Mesodermal cell (in vitro differentiated cells): ENCODE data around the gene ARRB1.

Experiments used
- H3K27ac ChIP-seq: 2 replicates; pipeline ENCODE4 v1.7.0; 2013; ENCODE audit warnings: mild to moderate bottlenecking, low read depth, low read length, moderate library complexity; ENCODE audit not compliant: severe bottlenecking
- H3K36me3 ChIP-seq: 2 replicates; pipeline ENCODE4 v1.7.1; 2013; ENCODE audit warnings: mild to moderate bottlenecking, low read length, moderate library complexity; ENCODE audit not compliant: control insufficient read depth, insufficient read depth
- H3K4me1 ChIP-seq: one replicate; pipeline ENCODE4 v1.7.1; 2013; ENCODE audit warnings: mild to moderate bottlenecking, low read length; ENCODE audit not compliant: insufficient read depth, control insufficient read depth, poor library complexity, severe bottlenecking
- H3K4me3 ChIP-seq: 2 replicates; pipeline ENCODE4 v1.7.0; 2013; ENCODE audit warnings: low read length, control low read depth, mild to moderate bottlenecking; ENCODE audit not compliant: insufficient read depth, poor library complexity, severe bottlenecking; ENCODE audit errors: extremely low read depth
- H3K9me3 ChIP-seq: 2 replicates; pipeline ENCODE4 v1.7.1; 2013; ENCODE audit warnings: mild to moderate bottlenecking, low read length, moderate library complexity; ENCODE audit not compliant: control insufficient read depth
- WGBS, 2 experiments: methylation state at CpG; one replicate each; pipeline ENCODE4 v1.1.5; 2013; ENCODE audit warnings: missing lambda C conversion rate in 2 of 2; ENCODE audit not compliant: insufficient coverage in 2 of 2; 5-methylcytosine and 5-hydroxymethylcytosine counted together

The ARRB1 gene

GRCh38 chr11:75342966-75343870 is 8.2 kb downstream of the ARRB1 start:
- no peaks in the 10 kb centered on the region for H3K9me3 ChIP-seq
- peaks cover 73% of the 10 kb centered on the region for H3K4me1 ChIP-seq
- H3K4me3 ChIP-seq: no peak overlapping the region
- WGBS, 2 experiments: 80 to 84% methylated on average over 10 to 11 of the region's 12 CpGs
- H3K27ac ChIP-seq: peak overlapping the region; percentile 29
- H3K36me3 ChIP-seq: no peaks in the 10 kb centered on the region

DNA sequence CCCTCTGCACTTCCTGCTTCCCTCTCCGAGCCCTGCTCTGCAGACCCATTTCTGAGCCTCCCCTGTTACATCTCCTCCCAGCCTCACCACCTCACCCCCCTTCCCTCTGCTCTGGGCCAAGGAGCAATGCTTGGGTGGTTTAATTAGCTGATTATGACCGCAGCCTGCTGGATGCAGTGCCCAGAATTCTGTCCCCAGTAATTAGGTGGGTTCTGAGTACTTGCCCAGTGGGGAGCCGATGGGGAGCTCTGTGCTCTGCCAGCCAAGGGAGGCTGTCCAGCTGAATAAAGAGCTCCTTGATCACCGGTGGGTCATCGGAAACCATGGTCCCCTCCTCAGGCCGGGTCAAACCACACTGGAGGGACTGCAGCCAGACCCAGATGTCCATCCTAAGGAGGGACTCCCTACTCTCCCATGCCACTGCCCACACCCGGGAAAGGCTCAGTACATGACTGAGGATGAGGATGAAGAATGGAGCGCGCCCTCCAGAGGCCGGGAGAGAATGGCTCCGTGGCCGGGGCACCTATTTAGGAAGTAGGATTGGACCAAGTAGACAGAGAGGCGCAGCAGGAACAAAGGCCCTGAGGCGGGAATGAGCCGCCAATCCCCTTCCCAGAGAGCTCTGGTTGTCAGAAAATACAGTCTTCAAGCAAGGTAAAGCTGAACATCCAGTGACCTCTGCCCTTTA is 9.1 kb downstream of the ARRB1 start:
- Histone ChIP-seq H3K36me3 (no peaks in the 10 kb centered on the region), H3K9me3 (no peaks in the 10 kb centered on the region), H3K4me3 (no peak overlapping the region), H3K27ac (no peak overlapping the region), H3K4me1 (peaks cover 73% of the 10 kb centered on the region)
- 96 to 97% methylated on average over 13 to 14 of the region's 15 CpGs for WGBS, 2 experiments

DNA sequence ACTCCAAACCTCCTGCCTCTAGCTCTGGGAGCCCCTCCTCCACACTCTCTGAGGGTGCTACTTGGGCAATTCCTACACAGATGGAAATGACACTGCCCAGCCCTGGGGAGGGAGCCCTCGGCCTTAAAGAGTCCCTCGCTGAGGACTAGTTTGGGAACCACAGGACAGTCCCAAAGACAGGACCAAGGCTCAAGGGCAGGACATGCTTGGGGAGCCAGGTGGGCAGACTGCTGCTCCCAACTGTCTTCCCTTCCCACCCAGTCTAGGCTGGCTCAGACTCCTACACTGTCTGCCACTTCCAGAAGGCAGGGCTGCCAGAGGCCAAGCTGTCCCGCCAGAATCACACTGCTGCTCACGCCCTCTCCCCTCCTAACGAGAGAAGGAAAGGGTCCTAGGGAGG is 9.8 kb downstream of the ARRB1 start:
- WGBS, 2 experiments: 87 to 94% methylated on average over 4 to 5 of the region's 5 CpGs
- Histone ChIP-seq H3K4me1 (peaks cover 72% of the 10 kb centered on the region), H3K9me3 (no peaks in the 10 kb centered on the region), H3K4me3 (no peak overlapping the region), H3K36me3 (no peaks in the 10 kb centered on the region), H3K27ac (peak overlapping the region; percentile 90)

- Histone ChIP-seq H3K9me3 (no peaks in the 10 kb centered on the region), H3K36me3 (no peaks in the 10 kb centered on the region), H3K4me3 (no peak overlapping the region), H3K4me1 (peaks cover 70% of the 10 kb centered on the region), H3K27ac (peak overlapping the region; percentile 90)
- 68 to 72% methylated on average over 14 of the region's 14 CpGs for WGBS, 2 experiments
Observed at GRCh38 chr11:75339685-75340409, 11.6 kb downstream of the ARRB1 start.

DNA sequence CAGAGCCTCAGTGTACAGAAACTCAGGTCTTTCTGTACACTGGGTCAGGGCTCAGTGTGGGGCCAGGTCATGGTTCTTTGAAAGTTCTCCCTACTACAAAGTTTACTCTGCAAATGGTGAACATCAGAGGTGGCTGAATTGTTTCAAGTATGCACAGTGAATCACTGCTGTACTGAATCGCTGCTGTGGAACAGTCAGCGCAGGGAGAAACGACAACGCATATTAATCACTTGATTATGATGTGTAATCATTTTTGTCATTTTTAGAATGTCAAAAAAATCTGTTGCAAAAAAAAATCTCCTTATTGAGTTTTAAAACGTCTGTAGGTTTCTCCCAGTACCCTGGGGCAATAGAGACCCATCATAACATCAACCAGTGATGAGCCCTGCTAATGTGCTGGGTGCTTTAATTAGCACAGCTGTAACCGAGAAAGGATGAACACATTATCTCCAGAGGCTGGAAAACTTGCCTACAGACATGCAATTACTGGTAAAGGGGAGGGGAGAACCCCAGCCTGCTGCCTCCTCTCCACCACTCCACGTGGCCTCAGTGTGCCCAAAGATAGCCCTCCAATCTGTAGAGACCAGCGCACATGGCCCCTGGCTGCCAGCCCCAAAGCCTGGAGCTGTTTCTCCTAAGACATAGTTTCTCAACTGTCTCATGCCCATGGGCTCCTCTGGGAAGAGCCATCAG is 12.8 kb downstream of the ARRB1 start:
- WGBS, 2 experiments: 90 to 96% methylated on average over 2 to 4 of the region's 8 CpGs
- Histone ChIP-seq H3K36me3 (no peaks in the 10 kb centered on the region), H3K4me1 (peaks cover 78% of the 10 kb centered on the region), H3K4me3 (no peak overlapping the region), H3K27ac (peak overlapping the region; percentile 16), H3K9me3 (no peaks in the 10 kb centered on the region)

GRCh38 chr11:75337195-75337654 is 14.2 kb downstream of the ARRB1 start:
- no peaks in the 10 kb centered on the region for H3K9me3 ChIP-seq
- WGBS, 2 experiments: 71 to 76% methylated on average over 2 to 6 of the region's 6 CpGs
- no peaks in the 10 kb centered on the region for H3K36me3 ChIP-seq
- peaks cover 71% of the 10 kb centered on the region for H3K4me1 ChIP-seq
- H3K27ac ChIP-seq: peak overlapping the region; percentile 73
- H3K4me3 ChIP-seq: no peak overlapping the region

GRCh38 chr11:75334976-75335375 is 16.5 kb downstream of the ARRB1 start:
- H3K9me3 ChIP-seq: no peaks in the 10 kb centered on the region
- 46 to 55% methylated on average over 11 of the region's 11 CpGs for WGBS, 2 experiments
- peaks cover 60% of the 10 kb centered on the region for H3K4me1 ChIP-seq
- peak overlapping the region; percentile 41 for H3K27ac ChIP-seq
- H3K36me3 ChIP-seq: no peaks in the 10 kb centered on the region
- no peak overlapping the region for H3K4me3 ChIP-seq

DNA sequence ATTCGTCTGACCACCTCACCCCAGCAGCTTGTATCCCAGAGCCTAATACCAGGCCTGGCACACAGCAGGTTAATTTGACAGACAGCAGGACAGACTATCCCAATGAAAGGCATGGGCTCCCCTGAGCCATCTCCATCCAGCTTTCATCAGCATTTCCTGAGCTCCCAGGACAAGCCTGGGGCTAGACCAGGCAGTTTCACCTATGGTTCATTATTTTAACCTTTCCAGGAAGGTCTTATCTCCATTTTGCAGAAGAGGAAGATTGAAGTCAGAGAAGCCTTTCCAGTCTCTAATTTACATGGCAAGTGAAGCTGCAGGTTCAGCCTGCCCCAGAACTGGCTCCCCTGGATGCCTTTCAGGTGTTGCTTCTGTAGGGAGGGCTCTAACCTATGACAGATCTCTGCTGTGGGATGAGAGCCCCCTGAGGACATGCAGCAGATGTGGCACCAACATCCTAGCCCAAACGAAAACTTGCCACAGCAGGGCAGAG is 17.0 kb downstream of the ARRB1 start:
- Histone ChIP-seq H3K9me3 (no peaks in the 10 kb centered on the region), H3K4me3 (no peak overlapping the region), H3K36me3 (no peaks in the 10 kb centered on the region), H3K27ac (no peak overlapping the region), H3K4me1 (peaks cover 60% of the 10 kb centered on the region)
- WGBS, 2 experiments: 53 to 79% methylated on average over 2 of the region's 2 CpGs

- no peaks in the 10 kb centered on the region for H3K36me3 ChIP-seq
- H3K27ac ChIP-seq: no peak overlapping the region
Observed at GRCh38 chr11:75333807-75334140, 17.7 kb downstream of the ARRB1 start.

More at GRCh38 chr11:75333807-75334140, 17.7 kb downstream of the ARRB1 start:
- 93 to 94% methylated on average over 6 to 7 of the region's 7 CpGs for WGBS, 2 experiments
- Histone ChIP-seq H3K4me1 (peaks cover 58% of the 10 kb centered on the region), H3K9me3 (no peaks in the 10 kb centered on the region), H3K4me3 (no peak overlapping the region)
